Kidney epithelial cell (primary cell): ENCODE results near the gene ST8SIA4. TPM values are rescaled to one million over a fixed set of nuclear protein-coding genes. Genes with fewer than 3 reads are reported as not detected.

Experiments
- DNase-seq: peaks from one replicate; pipeline ENCODE4 v3.0.0-alpha.2; 2010; ENCODE audit warnings: low read depth
- H3K27me3 ChIP-seq: 2 replicates; pipeline ENCODE4 v1.6.0; 2011; ENCODE audit warnings: low read length; ENCODE audit not compliant: control insufficient read depth, insufficient read depth
- H3K36me3 ChIP-seq: 2 replicates; pipeline ENCODE4 v1.5.1; 2011; ENCODE audit warnings: low read length; ENCODE audit not compliant: control insufficient read depth, insufficient read depth
- H3K4me3 ChIP-seq: 2 replicates; pipeline ENCODE4 v1.5.1; 2011; ENCODE audit warnings: low read depth, mild to moderate bottlenecking, control low read depth, low read length
- total RNA-seq: library from RNA; depleted of rRNA; stranded (reverse); fragments of >200 nt; gene quantifications from 2 replicates; pipeline ENCODE4 v1.2.3, GENCODE V29; 2015
- TF ChIP-seq, protein P1 (sequence below): IDR thresholded peaks from 2 replicates; pipeline ENCODE4 v1.5.1; 2011; ENCODE audit warnings: mild to moderate bottlenecking, moderate library complexity, low read length, control low read depth, inconsistent platforms; ENCODE audit not compliant: insufficient read depth, poor library complexity, severe bottlenecking

The ST8SIA4 gene
- total RNA-seq, 1 donor from 2014 or later: 2.3 TPM

DNA sequence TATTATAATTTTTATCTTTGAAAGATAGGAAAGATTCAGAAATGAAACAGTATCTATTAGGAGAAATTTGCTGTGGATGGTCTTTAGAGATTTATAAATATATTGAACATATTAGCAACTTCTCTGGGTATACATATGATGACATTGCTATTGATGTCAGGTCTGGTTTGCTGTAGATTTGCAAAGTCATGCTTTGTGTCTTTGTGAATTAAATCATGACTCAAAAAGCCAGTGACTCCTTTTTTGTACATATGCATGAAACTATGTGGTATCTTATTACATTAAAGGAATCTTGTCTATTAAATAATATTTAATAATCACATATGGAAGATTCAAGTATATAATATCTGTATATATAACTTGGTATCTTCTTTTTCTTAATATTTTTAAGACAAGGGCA lies 141.9 kb downstream of the ST8SIA4 start:
- no peaks in the 10 kb centered on the region for H3K36me3 ChIP-seq
- TF ChIP-seq, protein P1, sequence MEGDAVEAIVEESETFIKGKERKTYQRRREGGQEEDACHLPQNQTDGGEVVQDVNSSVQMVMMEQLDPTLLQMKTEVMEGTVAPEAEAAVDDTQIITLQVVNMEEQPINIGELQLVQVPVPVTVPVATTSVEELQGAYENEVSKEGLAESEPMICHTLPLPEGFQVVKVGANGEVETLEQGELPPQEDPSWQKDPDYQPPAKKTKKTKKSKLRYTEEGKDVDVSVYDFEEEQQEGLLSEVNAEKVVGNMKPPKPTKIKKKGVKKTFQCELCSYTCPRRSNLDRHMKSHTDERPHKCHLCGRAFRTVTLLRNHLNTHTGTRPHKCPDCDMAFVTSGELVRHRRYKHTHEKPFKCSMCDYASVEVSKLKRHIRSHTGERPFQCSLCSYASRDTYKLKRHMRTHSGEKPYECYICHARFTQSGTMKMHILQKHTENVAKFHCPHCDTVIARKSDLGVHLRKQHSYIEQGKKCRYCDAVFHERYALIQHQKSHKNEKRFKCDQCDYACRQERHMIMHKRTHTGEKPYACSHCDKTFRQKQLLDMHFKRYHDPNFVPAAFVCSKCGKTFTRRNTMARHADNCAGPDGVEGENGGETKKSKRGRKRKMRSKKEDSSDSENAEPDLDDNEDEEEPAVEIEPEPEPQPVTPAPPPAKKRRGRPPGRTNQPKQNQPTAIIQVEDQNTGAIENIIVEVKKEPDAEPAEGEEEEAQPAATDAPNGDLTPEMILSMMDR: no peak
- DNase-seq: no peak
- no peaks in the 10 kb centered on the region for H3K27me3 ChIP-seq
- H3K4me3 ChIP-seq: no peak overlapping the region

- Histone ChIP-seq H3K27me3 (no peaks in the 10 kb centered on the region), H3K36me3 (no peaks in the 10 kb centered on the region), H3K4me3 (no peak overlapping the region)
- TF ChIP-seq, protein P1: no peak
- no peak for DNase-seq
Measured at GRCh38 chr5:100760688-100761087, 142.4 kb downstream of the ST8SIA4 start.

DNA sequence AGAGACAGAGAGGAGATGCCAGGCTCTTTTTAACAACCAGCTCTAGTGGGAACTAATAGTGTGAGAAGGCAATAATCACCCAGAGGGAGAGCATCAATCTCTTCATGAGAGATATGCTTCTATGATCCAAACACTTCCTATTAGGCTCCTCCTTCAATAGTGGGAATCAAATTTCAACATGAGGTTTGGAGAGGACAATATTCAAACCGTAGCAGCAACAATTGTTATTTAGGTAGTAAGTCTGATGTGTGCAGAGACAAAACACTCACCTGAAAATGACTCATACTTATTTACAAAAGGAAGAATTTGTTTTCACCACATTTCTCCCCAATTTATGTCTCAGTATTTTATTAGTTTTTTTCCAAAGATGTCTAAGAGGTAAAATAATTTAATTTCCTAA lies 144.3 kb downstream of the ST8SIA4 start:
- Histone ChIP-seq H3K36me3 (no peaks in the 10 kb centered on the region), H3K27me3 (no peaks in the 10 kb centered on the region), H3K4me3 (no peak overlapping the region)
- TF ChIP-seq, protein P1: no peak
- DNase-seq: no peak

DNA sequence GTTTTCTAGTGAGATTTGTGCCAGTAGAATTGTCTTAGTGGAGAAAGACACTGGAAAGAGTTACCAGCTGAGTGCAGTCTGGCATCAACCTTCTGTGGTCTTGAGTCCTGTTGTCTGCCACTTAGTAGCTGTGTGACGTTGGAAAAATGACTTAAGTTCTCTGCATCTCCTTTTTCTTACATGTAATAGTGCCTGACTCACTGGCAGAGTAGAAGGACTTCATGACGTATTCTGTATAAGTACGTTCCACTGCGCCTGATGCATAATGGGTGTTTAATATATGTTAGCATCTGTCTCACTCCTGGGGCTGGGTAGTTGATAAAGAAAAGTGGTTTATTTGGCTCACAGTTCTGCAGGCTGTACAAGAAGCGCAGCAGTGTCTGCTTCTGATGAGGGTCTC lies 144.8 kb downstream of the ST8SIA4 start:
- TF ChIP-seq, protein P1: no peak

DNA sequence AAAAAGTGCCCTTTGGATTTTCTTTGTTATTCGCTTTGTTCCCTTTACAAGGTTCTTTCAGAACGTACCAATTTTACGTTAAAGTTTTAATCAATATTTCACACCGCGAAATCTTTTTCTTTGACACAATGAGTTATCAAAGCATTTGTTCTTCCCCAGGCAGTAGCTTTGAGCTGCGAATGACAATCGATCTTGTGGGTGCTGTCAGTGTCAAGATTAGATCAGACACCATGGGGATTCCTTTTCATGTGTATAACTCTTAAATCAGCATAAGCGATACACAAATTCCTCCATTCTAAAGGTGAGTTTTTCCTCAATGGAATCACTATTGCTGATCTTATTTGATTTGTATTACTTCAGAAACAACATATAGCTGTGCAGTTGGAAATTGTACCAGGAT lies 145.5 kb downstream of the ST8SIA4 start:
- no peak for DNase-seq
- TF ChIP-seq, protein P1: no peak
- Histone ChIP-seq H3K4me3 (no peak overlapping the region), H3K27me3 (no peaks in the 10 kb centered on the region), H3K36me3 (no peaks in the 10 kb centered on the region)

More for the DNA sequence above, 144.8 kb downstream of the ST8SIA4 start:
- no peaks in the 10 kb centered on the region for H3K27me3 ChIP-seq
- H3K36me3 ChIP-seq: no peaks in the 10 kb centered on the region
- H3K4me3 ChIP-seq: no peak overlapping the region
- DNase-seq: no peak
